ENCODE measurements around the gene CLDN20.
A peak's percentile ranks its signal among the peaks of the same experiment; 100 is the strongest.

CLDN20 gene

DNA sequence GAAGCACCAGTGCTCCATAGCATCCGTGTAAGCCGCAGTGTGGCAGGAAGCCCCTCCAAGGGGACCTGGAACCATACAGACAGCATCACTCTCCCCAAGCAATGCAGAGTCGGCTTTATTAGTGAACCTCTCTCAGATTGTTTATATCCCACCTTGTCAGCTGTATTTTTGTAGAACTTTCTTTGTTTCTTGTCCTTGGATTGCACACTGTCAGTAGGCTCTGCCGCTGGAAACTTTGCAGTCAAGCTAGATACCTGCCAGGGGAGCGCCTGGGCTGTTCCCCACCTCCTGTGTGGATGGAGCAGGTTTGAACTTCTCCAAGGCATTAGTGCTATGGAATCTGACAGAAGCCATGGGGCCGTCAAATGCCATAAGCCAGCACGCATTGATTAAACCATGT lies 18.6 kb upstream of the CLDN20 start:
- no peak overlapping the region for H3K4me3 ChIP-seq (ENCODE audit: low read length)
- TF ChIP-seq, protein P1, sequence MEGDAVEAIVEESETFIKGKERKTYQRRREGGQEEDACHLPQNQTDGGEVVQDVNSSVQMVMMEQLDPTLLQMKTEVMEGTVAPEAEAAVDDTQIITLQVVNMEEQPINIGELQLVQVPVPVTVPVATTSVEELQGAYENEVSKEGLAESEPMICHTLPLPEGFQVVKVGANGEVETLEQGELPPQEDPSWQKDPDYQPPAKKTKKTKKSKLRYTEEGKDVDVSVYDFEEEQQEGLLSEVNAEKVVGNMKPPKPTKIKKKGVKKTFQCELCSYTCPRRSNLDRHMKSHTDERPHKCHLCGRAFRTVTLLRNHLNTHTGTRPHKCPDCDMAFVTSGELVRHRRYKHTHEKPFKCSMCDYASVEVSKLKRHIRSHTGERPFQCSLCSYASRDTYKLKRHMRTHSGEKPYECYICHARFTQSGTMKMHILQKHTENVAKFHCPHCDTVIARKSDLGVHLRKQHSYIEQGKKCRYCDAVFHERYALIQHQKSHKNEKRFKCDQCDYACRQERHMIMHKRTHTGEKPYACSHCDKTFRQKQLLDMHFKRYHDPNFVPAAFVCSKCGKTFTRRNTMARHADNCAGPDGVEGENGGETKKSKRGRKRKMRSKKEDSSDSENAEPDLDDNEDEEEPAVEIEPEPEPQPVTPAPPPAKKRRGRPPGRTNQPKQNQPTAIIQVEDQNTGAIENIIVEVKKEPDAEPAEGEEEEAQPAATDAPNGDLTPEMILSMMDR (conservative IDR thresholded peaks at IDR 0.05; ENCODE audit: low read length) = no peak
- no peak for DNase-seq (ENCODE audit: low read depth)

DNA sequence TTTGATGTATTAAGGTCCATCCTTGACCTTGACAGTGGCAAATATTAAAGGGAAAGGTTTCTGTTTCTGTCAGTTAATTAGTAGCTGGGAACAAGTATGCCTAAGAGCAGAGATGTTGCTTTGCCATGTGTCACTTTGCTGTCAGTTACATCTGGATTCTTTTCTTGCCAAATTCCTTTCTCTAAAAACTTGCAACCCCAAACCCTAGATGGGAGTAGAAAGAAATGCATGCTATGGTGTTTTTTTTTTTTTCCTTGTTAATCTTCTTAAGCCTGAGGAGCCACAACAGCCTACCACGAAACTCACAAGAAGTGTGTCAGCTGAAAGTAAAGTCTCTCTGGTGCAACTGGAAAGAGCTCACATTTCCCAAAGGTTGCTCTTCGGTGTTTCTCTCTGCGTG lies 18.0 kb upstream of the CLDN20 start:
- H3K4me3 ChIP-seq (ENCODE audit: low read length) = no peak overlapping the region
- peak; percentile 81 for DNase-seq (ENCODE audit: low read depth)
- TF ChIP-seq, protein P1 (conservative IDR thresholded peaks at IDR 0.05; ENCODE audit: low read length) = no peak

DNA sequence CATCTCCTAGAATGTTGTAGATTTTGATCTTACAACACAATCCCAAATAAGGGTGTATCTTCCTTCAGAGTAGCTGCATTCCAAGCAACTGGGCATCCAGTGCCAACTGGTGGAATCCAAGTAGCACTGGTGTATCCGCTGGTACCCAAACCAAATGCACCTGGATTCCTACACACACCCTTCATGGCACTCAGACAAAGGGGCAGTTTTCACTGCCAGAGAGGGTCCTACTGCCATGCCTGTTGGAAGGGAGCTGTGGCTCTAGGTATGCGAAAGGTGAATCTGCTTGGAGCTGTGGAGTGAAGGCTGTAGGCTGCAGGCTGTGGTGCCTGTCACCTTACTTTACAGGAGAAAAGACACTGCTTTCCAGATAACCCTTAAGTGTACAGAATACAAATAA lies 17.0 kb upstream of the CLDN20 start:
- DNase-seq (ENCODE audit: low read depth) = no peak
- TF ChIP-seq, protein P1 (conservative IDR thresholded peaks at IDR 0.05; ENCODE audit: low read length) = no peak
- no peak overlapping the region for H3K4me3 ChIP-seq (ENCODE audit: low read length)

DNA sequence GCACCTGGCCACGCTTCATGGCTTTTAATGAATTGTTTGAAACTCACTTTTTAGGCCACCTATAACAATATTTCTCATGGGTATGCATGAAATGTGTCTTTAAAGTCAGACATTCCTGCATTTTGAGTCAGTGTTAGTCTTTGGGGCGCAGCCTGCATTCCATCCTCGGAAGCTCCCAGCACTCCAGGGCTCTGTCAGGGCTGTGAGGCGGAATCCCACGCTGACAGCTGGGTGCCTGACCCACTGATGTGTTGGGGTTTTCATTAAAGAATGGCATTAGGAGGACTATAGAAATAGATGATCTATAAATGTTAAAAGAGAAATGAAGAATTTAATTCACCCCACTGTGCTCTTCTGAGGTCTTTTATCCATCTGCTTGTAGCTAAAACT lies 16.2 kb upstream of the CLDN20 start:
- no peak overlapping the region for H3K4me3 ChIP-seq (ENCODE audit: low read length)
- TF ChIP-seq, protein P1 (conservative IDR thresholded peaks at IDR 0.05; ENCODE audit: low read length) = no peak
- DNase-seq (ENCODE audit: low read depth) = peak; percentile 77

DNA sequence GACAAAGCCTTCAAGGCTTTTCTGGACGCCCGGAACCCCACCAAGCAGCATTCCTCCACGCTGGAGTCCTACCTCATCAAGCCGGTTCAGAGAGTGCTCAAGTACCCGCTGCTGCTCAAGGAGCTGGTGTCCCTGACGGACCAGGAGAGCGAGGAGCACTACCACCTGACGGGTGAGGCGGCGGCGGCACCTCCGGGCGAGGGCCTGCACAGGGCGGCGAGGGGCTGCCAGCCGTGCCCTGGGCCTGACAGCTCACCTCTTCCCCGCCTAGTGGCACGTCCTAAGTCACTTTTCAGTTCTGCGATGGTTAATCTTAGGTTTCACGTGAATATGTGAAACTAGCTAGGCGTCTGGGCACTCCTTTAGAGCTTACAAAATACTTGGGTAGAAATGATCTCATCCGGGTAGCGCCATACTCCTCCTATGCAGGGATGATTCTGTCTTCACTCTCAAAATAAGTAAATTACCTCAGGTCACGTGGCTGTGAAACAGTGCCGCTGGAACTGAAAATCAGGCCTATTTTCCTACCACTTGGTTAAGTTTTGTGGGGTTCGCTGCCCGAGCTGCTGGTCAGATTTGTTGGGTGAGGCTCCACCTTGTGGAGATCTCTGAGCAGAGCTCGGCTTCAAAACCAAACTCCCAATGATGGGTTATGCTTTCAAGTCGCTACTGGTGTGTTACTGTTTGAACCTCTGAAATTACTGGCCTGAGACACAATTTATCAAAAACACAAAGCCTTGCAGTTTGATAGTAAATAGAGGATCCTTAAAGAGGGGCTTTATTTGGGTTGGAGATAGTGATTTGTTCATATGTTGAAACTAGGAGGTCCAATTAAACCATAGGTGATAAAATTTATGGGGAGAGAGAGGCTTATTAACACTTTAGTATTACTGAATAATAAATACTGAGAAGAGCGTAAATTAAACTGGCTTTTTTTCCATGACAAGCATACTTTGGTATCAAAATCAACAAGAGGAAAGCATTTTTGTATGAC lies 15.5 kb upstream of the CLDN20 start:
- H3K4me3 ChIP-seq (ENCODE audit: low read length) = no peak overlapping the region
- TF ChIP-seq, protein P1 (conservative IDR thresholded peaks at IDR 0.05; ENCODE audit: low read length) = peak; percentile 87
- peak; percentile 71 for DNase-seq (ENCODE audit: low read depth)

- no peak for DNase-seq (ENCODE audit: low read depth)
- TF ChIP-seq, protein P1 (conservative IDR thresholded peaks at IDR 0.05; ENCODE audit: low read length) = no peak
- no peak overlapping the region for H3K4me3 ChIP-seq (ENCODE audit: low read length)
These were observed 13.0 kb upstream of the CLDN20 start for GRCh38 chr6:155250701-155251381.
